Activated CD4-positive, CD25-positive, alpha-beta regulatory T cell treated with anti-CD3 and anti-CD28 coated beads, Interleukin-2, amount 50 U/mL, for 24 hours (primary cell): ENCODE data around the gene MRPS24.

ENCODE experiments used
- ATAC-seq, 2 donors: fragments of 150-1000 bp; cut with Tn5 transposase; one replicate each; pipeline ENCODE4 v1.10.0; 2021; ENCODE audit warnings: mild to moderate bottlenecking in 1 of 2, moderate library complexity in 1 of 2

The MRPS24 gene

DNA sequence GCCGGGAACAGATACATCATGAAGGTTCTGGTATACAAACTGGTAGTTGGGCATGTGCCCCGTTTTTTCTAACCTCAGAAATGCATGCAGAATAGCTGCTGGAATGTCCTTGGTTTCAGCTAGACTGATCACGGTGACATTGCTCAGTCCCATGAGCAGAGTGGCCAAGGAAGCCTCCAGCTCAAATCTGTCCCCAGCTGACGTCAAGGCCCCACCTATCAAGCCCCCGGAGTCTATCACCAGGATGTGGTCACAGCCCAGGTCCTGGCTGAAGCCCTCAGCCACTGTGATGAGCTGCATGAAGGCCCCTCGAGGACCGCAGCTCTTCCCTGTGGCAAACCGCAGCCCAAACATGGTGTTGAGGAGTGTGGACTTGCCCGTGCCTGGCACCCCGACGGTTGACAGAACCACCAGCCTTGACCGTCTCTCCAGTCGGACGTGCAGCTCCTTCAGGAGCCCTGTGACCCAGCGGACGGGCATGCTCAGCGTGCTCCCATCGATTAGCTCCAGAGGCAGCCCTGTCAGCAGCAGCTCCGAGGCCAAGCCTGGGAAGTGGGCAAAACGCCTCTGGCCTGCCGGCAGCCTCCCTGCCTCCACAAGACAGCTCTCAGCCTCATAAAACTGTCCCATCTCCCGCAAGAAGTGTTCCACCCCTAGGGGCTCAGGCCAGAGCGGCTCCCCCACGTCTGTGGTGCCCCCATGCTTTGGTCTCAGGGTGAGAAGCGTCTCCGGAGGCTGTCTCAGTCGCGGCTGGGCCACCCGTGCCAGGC lies 7.8 kb upstream of the MRPS24 start:
- ATAC-seq: no peak

GRCh38 chr7:43876241-43876640 lies 6.9 kb upstream of the MRPS24 start:
- ATAC-seq: no peak

- no peak for ATAC-seq
These were observed 4.0 kb upstream of the MRPS24 start for GRCh38 chr7:43873300-43873699.

DNA sequence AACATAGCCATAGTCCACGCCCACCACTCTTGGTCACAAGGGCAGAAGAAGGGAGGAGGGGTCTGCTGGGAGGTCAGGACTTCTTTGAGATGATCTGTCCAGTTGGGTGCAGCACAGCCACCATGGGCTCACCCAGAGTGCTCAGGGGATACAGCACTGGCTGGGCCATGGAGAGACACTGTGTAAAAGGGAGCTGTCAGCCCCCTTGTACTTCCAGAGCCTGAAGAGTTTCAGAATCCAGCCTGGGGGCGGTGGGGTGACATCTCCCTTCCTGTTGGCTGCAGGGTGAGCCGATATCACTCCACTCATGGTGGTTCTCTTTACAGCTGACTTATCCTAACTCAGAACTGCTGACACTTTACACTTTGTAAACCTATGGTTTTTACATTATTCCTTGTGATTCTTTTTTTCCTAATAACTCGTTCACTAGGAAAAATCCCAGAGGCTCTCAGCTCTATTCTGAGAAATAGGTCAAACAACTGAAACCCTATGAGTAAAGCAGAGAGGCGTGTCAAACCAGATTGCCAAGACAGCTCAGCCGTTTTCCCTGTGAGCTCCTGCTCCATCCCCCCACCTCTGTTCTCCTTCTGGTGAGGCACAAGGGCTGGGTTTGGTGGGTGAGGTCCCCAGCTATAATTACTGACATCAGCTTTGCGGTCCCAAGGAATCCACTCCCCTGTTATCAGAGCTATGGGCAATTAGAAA lies 3.2 kb upstream of the MRPS24 start:
- ATAC-seq: no peak

GRCh38 chr7:43871064-43871463 lies 1.7 kb upstream of the MRPS24 start:
- no peak for ATAC-seq

- ATAC-seq: no peak
These were observed 999 bp upstream of the MRPS24 start for GRCh38 chr7:43870316-43870715.

DNA sequence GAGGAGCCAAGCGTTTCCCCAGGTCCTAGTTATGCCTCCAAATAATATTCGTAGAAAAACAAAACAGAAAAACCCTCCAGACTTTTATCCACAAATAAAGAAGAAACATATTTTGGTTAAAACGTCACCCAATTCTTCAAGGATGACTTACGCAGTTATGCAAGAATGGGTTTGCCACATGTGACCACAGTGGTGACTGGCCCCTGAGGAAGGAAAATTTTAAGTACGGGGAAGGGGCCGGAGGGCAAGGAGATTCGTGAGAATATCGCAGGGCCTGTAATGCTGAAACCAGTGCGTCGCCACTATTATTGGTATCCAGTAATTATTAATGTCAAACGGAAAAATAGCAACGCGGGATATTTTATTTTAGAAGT lies 537 bp upstream of the MRPS24 start:
- peak; percentile 7 to 11 for ATAC-seq

GRCh38 chr7:43868681-43869005 lies 674 bp downstream of the MRPS24 start:
- ATAC-seq: no peak

DNA sequence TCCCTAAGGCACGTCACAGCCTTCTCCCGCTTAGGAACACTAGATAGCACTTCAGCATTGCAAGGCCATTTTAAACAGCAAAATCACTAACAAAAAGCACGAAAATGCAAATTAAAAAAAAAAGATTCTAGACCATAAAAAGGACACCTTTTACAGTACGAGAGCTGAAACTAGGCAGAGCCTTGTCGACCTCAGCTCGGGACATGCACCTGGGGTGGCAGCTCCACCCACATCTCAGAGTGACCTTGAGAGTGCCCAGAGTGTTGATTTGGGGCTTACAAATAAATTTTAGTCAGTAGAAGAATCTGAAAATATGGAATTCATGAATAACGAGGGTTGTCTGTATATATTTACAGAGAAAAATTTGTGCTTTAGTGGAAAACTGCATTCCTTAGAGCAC lies 1.1 kb downstream of the MRPS24 start:
- ATAC-seq: no peak

DNA sequence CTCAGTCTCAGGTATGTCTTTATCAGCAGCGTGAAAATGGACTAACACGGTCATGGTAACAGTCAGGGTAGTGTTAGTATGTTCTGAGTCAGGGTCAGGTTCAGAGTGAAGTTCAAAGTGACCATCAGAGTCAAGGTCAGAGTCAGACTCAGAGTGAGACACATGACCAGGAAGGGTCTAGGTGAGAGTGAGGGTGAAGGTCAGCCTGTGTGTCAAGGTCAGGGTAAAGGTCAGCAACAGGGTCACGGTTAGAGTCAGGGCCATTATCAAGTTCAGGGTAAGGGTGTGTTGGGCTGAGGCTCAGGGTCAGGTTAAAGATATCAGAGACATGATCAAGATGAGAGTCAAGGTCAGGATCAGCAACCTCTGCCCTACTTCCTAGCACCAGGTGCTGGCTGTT lies 4.0 kb downstream of the MRPS24 start:
- no peak for ATAC-seq

DNA sequence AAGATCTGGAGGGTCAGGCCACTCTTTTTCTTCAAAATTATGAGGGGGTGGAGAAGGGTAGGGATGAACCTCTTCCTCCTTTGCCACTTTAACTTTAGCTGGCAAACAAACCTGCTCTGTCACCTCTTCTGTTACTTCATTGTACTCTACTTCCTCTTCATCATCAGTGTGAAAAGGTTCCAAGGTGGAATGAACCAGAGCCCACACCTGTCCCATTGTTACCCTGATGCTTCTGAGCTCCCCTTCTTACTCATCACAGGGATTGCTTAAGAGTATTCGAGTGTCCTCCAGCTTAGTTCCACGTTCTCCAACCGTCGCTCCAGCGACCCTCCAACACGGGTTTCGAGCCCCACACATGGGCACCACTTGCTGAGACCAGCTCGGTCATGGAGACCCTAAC lies 5.2 kb downstream of the MRPS24 start:
- ATAC-seq: no peak

- ATAC-seq: peak in 1 of 2 donors; percentile 45
These were observed 12.3 kb downstream of the MRPS24 start for GRCh38 chr7:43856996-43857395.

GRCh38 chr7:43856316-43856715 lies 13.0 kb downstream of the MRPS24 start:
- ATAC-seq: no peak

DNA sequence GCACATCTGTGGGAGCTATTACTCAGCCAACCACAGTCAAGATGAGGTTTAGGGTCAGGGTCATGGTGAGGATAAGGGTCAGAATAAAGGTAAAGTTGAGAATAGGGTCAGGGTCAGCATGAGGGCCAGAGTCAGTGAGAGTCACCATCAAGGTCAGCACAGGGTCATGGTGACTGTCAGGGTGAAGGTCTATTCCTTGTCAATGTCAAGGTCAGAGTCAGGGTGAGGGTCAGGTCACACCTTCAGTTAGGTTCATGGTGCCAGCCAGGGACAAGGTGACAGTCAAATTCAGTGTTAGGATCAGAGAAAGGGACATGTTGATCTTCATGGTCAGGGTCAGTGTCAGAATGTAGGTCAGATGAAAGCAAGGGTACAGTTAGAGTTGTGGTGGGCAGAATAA lies 14.1 kb downstream of the MRPS24 start:
- no peak for ATAC-seq

GRCh38 chr7:43851805-43852204 lies 17.5 kb downstream of the MRPS24 start:
- no peak for ATAC-seq

GRCh38 chr7:43850348-43851116 lies 18.8 kb downstream of the MRPS24 start:
- no peak for ATAC-seq

GRCh38 chr7:43849047-43849446 lies 20.3 kb downstream of the MRPS24 start:
- ATAC-seq: no peak

- ATAC-seq: no peak
These were observed 21.8 kb downstream of the MRPS24 start for GRCh38 chr7:43847496-43847895.

DNA sequence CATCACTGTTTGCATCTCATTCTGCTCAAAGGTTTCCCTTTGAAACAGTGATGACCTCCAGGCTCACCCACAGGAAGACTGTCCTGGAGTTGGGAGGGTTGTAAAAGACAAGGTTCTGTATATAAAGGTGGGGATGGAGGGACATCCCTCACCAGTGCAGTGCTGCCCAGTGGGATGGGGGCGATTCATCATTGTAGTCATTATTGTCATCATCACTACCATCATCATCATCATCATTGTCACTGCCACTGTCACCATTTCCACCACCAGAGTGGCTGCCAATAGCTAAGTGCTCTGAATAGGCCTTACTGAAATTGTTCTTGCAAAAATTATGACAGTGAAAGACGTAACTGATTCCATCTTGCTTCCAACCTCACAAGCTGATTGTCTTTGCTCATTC lies 24.7 kb downstream of the MRPS24 start:
- ATAC-seq: no peak

DNA sequence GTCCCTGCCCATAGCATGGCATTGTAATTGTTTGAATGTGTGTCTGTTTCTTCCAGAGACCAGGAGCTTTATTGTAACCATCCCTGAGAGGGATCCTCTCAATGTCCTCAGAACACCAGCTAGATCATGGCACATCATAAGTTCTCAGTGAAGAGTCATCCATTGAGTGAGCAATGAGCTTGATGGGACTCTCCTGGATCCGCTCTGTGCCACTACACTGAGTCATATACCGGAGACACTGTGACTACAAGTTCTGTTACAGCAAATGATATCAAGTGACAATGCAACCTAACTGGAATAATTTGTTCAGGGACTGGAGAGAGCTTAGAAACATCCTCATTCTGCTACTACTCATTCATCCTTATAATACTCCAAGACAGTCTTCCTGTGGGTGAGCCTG lies 25.1 kb downstream of the MRPS24 start:
- peak in 1 of 2 donors; percentile 30 for ATAC-seq

DNA sequence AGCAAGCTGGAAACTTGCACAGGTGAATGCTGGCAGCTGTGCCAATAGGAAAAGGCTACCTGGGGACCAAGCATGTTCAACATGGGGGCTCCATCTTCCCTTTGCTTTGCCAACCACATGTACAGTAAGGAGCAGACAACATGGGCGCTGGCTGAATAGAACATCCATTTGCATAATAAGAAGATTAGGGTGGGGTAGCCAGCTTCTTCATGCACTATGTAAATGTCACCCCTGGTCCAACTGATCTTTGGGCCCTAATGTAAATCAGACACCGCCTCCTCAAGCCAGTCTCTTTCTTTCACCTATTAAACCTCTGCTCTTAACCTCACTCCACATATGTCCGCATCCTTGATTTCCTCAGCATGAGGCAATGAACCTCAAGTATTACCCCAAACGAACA lies 26.0 kb downstream of the MRPS24 start:
- ATAC-seq: no peak

DNA sequence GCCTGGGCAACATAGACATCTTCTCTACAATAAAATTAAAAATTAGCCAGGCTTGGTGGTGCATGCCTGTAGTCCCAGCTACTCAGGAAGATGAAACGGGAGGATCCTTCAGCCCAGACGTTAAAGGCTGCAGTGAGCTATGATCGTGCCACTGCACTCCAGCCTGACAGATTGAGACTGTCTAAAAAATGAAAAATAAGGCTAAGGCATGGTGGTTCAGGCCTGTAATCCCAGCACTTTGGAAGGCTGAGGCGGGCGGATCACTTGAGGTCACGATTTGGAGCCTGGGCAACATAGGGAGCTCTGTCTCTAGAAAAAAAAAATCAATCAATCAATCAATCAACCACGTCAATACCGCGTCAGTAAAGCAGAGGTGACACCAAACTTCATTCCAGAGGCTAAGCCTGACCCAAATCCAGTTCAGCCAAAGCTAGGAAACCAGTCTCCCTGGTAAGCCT lies 31.1 kb downstream of the MRPS24 start:
- ATAC-seq: no peak

- peak; percentile 66 to 76 for ATAC-seq
These were observed 34.7 kb downstream of the MRPS24 start for GRCh38 chr7:43834463-43835251.
